H1 (cell line): ENCODE data around the gene HOXA11. TPM values are rescaled to one million over a fixed set of nuclear protein-coding genes. Genes with fewer than 3 reads are reported as not detected.

Experiments used
- CTCF ChIA-PET: fragments of 300-600 bp; sonication (Branson Sonifier 250); formaldehyde crosslinking; loops from one replicate; lab custom pipeline; 2021; ENCODE audit not compliant: partially characterized antibody; lab: Charles Lee
- POLR2A ChIA-PET: fragments of 300-600 bp; sonication (Branson Sonifier 250); formaldehyde crosslinking; loops from one replicate; lab custom pipeline; 2021; ENCODE audit warnings: inconsistent platforms; ENCODE audit not compliant: partially characterized antibody; lab: Charles Lee
- DNase-seq, 2 experiments: peaks; one replicate each; pipeline versions ENCODE4 v3.0.0 to v3.0.0-alpha.2; 2010 to 2022; ENCODE audit warnings: low spot score in 2 of 2, low read depth in 1 of 2, mixed read lengths in 1 of 2
- FAIRE-seq: peaks from 2 replicates; lab custom pipeline; 2011; peaks lifted over from hg19 to GRCh38; lab: Jason Lieb, UNC
- H2AFZ ChIP-seq: 2 replicates; pipeline ENCODE4 v1.8.1; 2012; ENCODE audit warnings: low read length, inconsistent platforms
- H2AK5ac ChIP-seq: 2 replicates; pipeline ENCODE4 v1.6.1; 2013; ENCODE audit warnings: low read depth, low read length
- H2BK120ac ChIP-seq: replicated peaks from 2 replicates; pipeline ENCODE3; 2013; ENCODE audit warnings: low read depth, low read length, inconsistent platforms
- H2BK12ac ChIP-seq: 2 replicates; pipeline ENCODE4 v1.6.1; 2013; ENCODE audit warnings: low read depth, low read length
- H2BK15ac ChIP-seq: 2 replicates; pipeline ENCODE4 v1.6.1; 2013; ENCODE audit warnings: low read length
- H2BK20ac ChIP-seq: 2 replicates; pipeline ENCODE4 v1.6.1; 2013; ENCODE audit warnings: low read length
- H2BK5ac ChIP-seq: 2 replicates; pipeline ENCODE4 v1.6.1; 2013; ENCODE audit warnings: low read depth, low read length
- H3K14ac ChIP-seq: 2 replicates; pipeline ENCODE4 v1.6.1; 2013; ENCODE audit warnings: inconsistent platforms; ENCODE audit not compliant: insufficient read length
- H3K18ac ChIP-seq: 2 replicates; pipeline ENCODE4 v1.6.1; 2013; ENCODE audit warnings: low read length; ENCODE audit errors: extremely low read depth
- H3K23ac ChIP-seq: 2 replicates; pipeline ENCODE4 v1.6.1; 2013; ENCODE audit warnings: inconsistent platforms; ENCODE audit not compliant: insufficient read length
- H3K23me2 ChIP-seq: 2 replicates; pipeline ENCODE4 v1.6.1; 2013; ENCODE audit warnings: low read depth, low read length
- H3K27ac ChIP-seq: 2 replicates; pipeline ENCODE4 v1.6.1; 2011; ENCODE audit warnings: low read depth, low read length, inconsistent platforms
- H3K27me3 ChIP-seq, 4 experiments: replicated peaks in 1 of 4; 1 replicate in 1 of 4; 2 replicates in 3 of 4; pipeline versions ENCODE4 v1.6.1 to v1.8.1; 2011 to 2013; ENCODE audit warnings: low read length in 3 of 4, mild to moderate bottlenecking in 3 of 4, inconsistent platforms in 2 of 4, mixed read lengths in 2 of 4, moderate library complexity in 1 of 4; ENCODE audit not compliant: control insufficient read depth in 3 of 4, insufficient read depth in 3 of 4; ENCODE audit errors: extremely low read depth in 1 of 4
- H3K36me3 ChIP-seq, 4 experiments: 2 replicates each; pipeline versions ENCODE4 v1.6.1 to v1.8.1; 2011 to 2013; ENCODE audit warnings: mild to moderate bottlenecking in 4 of 4, low read length in 3 of 4, moderate library complexity in 2 of 4, control low read depth in 1 of 4, inconsistent platforms in 1 of 4; ENCODE audit not compliant: insufficient read depth in 4 of 4, control insufficient read depth in 2 of 4
- H3K4ac ChIP-seq: replicated peaks from 2 replicates; pipeline ENCODE3; 2013; ENCODE audit warnings: low read length, low read depth, mixed read lengths, inconsistent platforms; ENCODE audit not compliant: insufficient read length
- H3K4me1 ChIP-seq, 4 experiments: replicated peaks in 1 of 4; 1 replicate in 1 of 4; 2 replicates in 3 of 4; pipeline versions ENCODE4 v1.6.1 to v1.8.1; 2011 to 2013; ENCODE audit warnings: low read length in 3 of 4, inconsistent platforms in 2 of 4, mixed read lengths in 1 of 4; ENCODE audit not compliant: insufficient read depth in 4 of 4, control insufficient read depth in 3 of 4
- H3K4me2 ChIP-seq, 2 experiments: 2 replicates each; pipeline versions ENCODE4 v1.6.1 to v1.8.1; 2011 to 2013; ENCODE audit warnings: low read depth in 2 of 2, low read length in 2 of 2, control low read depth in 1 of 2, inconsistent platforms in 1 of 2, mild to moderate bottlenecking in 1 of 2; ENCODE audit not compliant: insufficient read depth in 1 of 2
- H3K4me3 ChIP-seq, 4 experiments: fragments of 200-600, 300-600 bp in 1 of 4; sonication (generic), shearing (Covaris generic), sonication (Bioruptor Twin) in 1 of 4; 2 replicates each; pipeline versions ENCODE4 v1.5.1 to v1.8.1; 2011 to 2016; ENCODE audit warnings: low read length in 4 of 4, low read depth in 3 of 4, control low read depth in 2 of 4, inconsistent platforms in 2 of 4, mild to moderate bottlenecking in 2 of 4, mixed read lengths in 1 of 4, moderate library complexity in 1 of 4; ENCODE audit not compliant: insufficient read depth in 2 of 4; ENCODE audit errors: extremely low read depth in 1 of 4
- H3K56ac ChIP-seq: replicated peaks from 2 replicates; pipeline ENCODE3; 2013; ENCODE audit warnings: low read depth, mild to moderate bottlenecking, mixed read lengths, low read length, inconsistent platforms; ENCODE audit not compliant: insufficient read length
- H3K79me1 ChIP-seq: 2 replicates; pipeline ENCODE4 v1.6.1; 2013; ENCODE audit warnings: low read depth, low read length, control low read depth
- H3K79me2 ChIP-seq, 2 experiments: 2 replicates each; pipeline versions ENCODE4 v1.6.1 to v1.8.1; 2012 to 2013; ENCODE audit warnings: low read length in 2 of 2, mild to moderate bottlenecking in 2 of 2, inconsistent platforms in 1 of 2; ENCODE audit not compliant: insufficient read depth in 2 of 2, control insufficient read depth in 1 of 2
- H3K9ac ChIP-seq, 4 experiments: replicated peaks in 1 of 4; 1 replicate in 1 of 4; 2 replicates in 3 of 4; pipeline versions ENCODE4 v1.6.1 to v1.8.1; 2011 to 2013; ENCODE audit warnings: low read depth in 3 of 4, low read length in 3 of 4, control low read depth in 2 of 4, mild to moderate bottlenecking in 2 of 4, moderate library complexity in 2 of 4, inconsistent platforms in 1 of 4; ENCODE audit errors: extremely low read depth in 1 of 4
- H3K9me3 ChIP-seq, 2 experiments: 2 replicates each; pipeline versions ENCODE4 v1.6.1 to v1.8.1; 2012 to 2013; ENCODE audit warnings: mild to moderate bottlenecking in 2 of 2, moderate library complexity in 2 of 2, control low read depth in 1 of 2, inconsistent platforms in 1 of 2, low read depth in 1 of 2, low read length in 1 of 2, mixed read lengths in 1 of 2; ENCODE audit not compliant: insufficient read depth in 2 of 2
- H4K20me1 ChIP-seq, 2 experiments: replicated peaks in 1 of 2; 2 replicates each; pipeline versions ENCODE3 to v1.8.1; 2011 to 2013; ENCODE audit warnings: inconsistent platforms in 2 of 2, low read length in 2 of 2, mild to moderate bottlenecking in 1 of 2; ENCODE audit not compliant: insufficient read depth in 2 of 2, control insufficient read depth in 1 of 2
- H4K5ac ChIP-seq: 2 replicates; pipeline ENCODE4 v1.6.1; 2013; ENCODE audit warnings: low read length, low read depth, mixed read lengths, inconsistent platforms; ENCODE audit not compliant: insufficient read length
- H4K8ac ChIP-seq: 2 replicates; pipeline ENCODE4 v1.8.0; 2013; ENCODE audit warnings: mild to moderate bottlenecking, moderate library complexity, low read length, inconsistent platforms; ENCODE audit not compliant: insufficient read depth; ENCODE audit errors: extremely low read depth
- H4K91ac ChIP-seq: replicated peaks from 2 replicates; pipeline ENCODE3; 2013; ENCODE audit warnings: low read length, mixed read lengths, inconsistent platforms; ENCODE audit not compliant: insufficient read length
- BACH1 ChIP-seq: IDR thresholded peaks from 2 replicates; pipeline ENCODE4 v1.6.1; 2012; ENCODE audit warnings: low read length, improper control_type of control experiment
- CTBP2 ChIP-seq: IDR thresholded peaks from 2 replicates; pipeline ENCODE4 v1.7.0; 2011; ENCODE audit warnings: borderline replicate concordance, mild to moderate bottlenecking, moderate library complexity, mixed read lengths, low read length; ENCODE audit not compliant: insufficient read depth, insufficient read length
- EGR1 ChIP-seq: IDR thresholded peaks from 2 replicates; pipeline ENCODE4 v1.6.1; 2011; ENCODE audit warnings: low read depth, low read length, borderline replicate concordance
- EZH2 ChIP-seq: fragments of 200-600 bp; sonication (generic); IDR thresholded peaks from 2 replicates; pipeline ENCODE4 v1.7.1; 2012; ENCODE audit warnings: low read depth, mild to moderate bottlenecking, moderate library complexity, low read length, inconsistent platforms; ENCODE audit not compliant: severe bottlenecking
- GABPA ChIP-seq: IDR thresholded peaks from 2 replicates; pipeline ENCODE4 v1.6.1; 2011; ENCODE audit warnings: mild to moderate bottlenecking, low read length, moderate library complexity, borderline replicate concordance; ENCODE audit not compliant: insufficient read depth
- PHF8 ChIP-seq: fragments of 200-600 bp; sonication (generic); conservative IDR thresholded peaks from 2 replicates; pipeline ENCODE4 v1.7.1; 2012; ENCODE audit warnings: low read depth, mild to moderate bottlenecking, inconsistent platforms, low read length, moderate library complexity
- POU5F1 ChIP-seq: IDR thresholded peaks from 2 replicates; pipeline ENCODE4 v1.6.1; 2011; ENCODE audit warnings: low read depth, mild to moderate bottlenecking, low read length, moderate library complexity
- RBBP5 ChIP-seq: IDR thresholded peaks from 2 replicates; pipeline ENCODE4 v1.7.1; 2012; ENCODE audit warnings: low read depth, mild to moderate bottlenecking, inconsistent platforms, low read length, moderate library complexity, borderline replicate concordance
- RFX5 ChIP-seq: IDR thresholded peaks from 2 replicates; pipeline ENCODE4 v1.6.1; 2011; ENCODE audit warnings: low read depth, low read length, improper control_type of control experiment, borderline replicate concordance
- SUZ12 ChIP-seq: fragments of 200-600 bp; sonication (generic); IDR thresholded peaks from 2 replicates; pipeline ENCODE4 v1.6.1; 2012; ENCODE audit warnings: mild to moderate bottlenecking, inconsistent platforms, low read length, moderate library complexity, mixed read lengths
- WGBS, 2 experiments: shearing (Covaris generic) in 1 of 2; methylation state at CpG; one replicate each; pipeline versions ENCODE4 v1.1.6 to v1.1.7; 2013 to 2015; ENCODE audit warnings: low lambda C conversion rate in 2 of 2, mixed read lengths in 2 of 2, inconsistent platforms in 1 of 2, low coverage in 1 of 2, missing lambda C conversion rate in 1 of 2; ENCODE audit not compliant: insufficient replicate concordance in 2 of 2, insufficient coverage in 1 of 2, insufficient read length in 1 of 2; ENCODE audit errors: extremely low coverage in 1 of 2, missing lambda C conversion rate in 1 of 2; 5-methylcytosine and 5-hydroxymethylcytosine counted together
- polyA plus RNA-seq, 7 experiments: library from polyadenylated mRNA; depleted of rRNA in 3 of 7; stranded (reverse) in 5 of 7; unstranded in 2 of 7; fragments of >200 nt in 5 of 7; fragments of 200-250 nt in 2 of 7; gene quantifications; 1 replicate in 5 of 7; 2 replicates in 1 of 7; 4 replicates in 1 of 7; pipeline versions ENCODE4 v1.2.1 to v1.2.3, GENCODE V29; 2011 to 2013; ENCODE audit warnings: missing spikeins in 2 of 7, mixed read lengths in 2 of 7
- total RNA-seq: library from RNA; stranded (reverse); fragmentation: NEBNext Ultra II Directional; extraction: Animal tissue kit (Norgen Biotek cat#: 25700); gene quantifications from 2 replicates; pipeline ENCODE4 v1.2.1, GENCODE V29; 2021
- TF ChIP-seq, protein P1 (sequence below): IDR thresholded peaks from 2 replicates; pipeline ENCODE4 v1.6.1; 2012; ENCODE audit warnings: inconsistent platforms

HOXA11 gene
- total and polyA plus RNA-seq, 2 of the 8 experiments (the other 6 are each of a cell fraction or from before 2014, with no cell fraction given) = not detected

DNA sequence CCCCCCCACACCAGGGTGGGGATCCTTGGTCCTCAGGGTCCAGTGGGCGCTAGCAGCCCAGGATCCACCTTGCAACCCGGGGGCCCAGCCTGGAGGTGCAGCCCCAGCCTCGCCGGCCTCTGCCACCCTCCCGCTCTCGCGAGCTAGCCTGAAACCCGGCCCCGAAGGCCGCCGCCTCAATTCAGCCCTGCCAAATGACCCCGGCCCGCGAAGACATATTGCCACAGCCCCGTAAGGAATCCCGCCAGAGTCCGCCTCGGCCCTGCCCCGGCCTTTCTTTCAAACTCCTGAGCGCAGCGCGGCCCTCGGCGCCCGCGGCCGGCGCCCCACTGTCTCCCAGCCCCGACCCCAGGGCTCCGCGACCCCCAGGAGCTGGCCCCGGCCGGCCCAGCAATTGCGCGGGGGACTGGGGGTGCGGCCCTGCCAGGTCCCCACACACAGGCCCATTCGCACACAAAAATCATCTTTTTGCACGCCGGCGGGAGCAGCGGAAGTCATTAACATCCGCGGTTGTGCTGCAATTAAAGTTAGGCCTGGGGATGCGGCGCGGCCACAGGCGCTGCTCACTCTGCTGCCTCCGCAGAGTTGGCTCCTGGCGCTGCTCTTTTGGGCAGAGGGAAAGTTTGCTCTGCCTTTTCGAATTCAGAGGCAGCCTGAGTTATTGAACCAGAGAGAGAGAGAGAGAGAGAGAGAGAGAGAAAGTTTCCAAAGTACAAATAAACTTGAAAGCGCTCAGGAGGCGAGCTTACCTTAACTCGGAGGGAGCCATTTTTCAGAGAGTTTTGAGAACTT is 45.5 kb downstream of the HOXA11 start:
- Histone ChIP-seq H3K4me2 (peak overlapping the region in 1 of 2 experiments; percentile 44; a peak in 2 of 4 replicates), H2BK5ac (no peak overlapping the region), H3K23me2 (peaks cover 9% of the 10 kb centered on the region), H3K18ac (no peak overlapping the region), H2BK15ac (no peak overlapping the region), H2AFZ (no peak overlapping the region), H3K4me1 (peaks cover 0 to 6% (median 3%) of the 10 kb centered on the region in 4 experiments; a peak in 4 of 7 replicates), H3K9me3 (no peaks in the 10 kb centered on the region), H3K4ac (no peak overlapping the region), H3K27ac (no peak overlapping the region), H3K9ac (no peak overlapping the region), H3K79me2 (no peaks in the 10 kb centered on the region), H3K27me3 (peaks cover 97 to 100% (median 99%) of the 10 kb centered on the region in 4 experiments), H3K56ac (no peak overlapping the region), H4K8ac (0 out of 2 replicates have a peak overlapping the region, but pooled peaks have one; percentile 7), H2BK20ac (no peak overlapping the region), H4K91ac (no peak overlapping the region), H2BK120ac (no peak overlapping the region), H2BK12ac (no peak overlapping the region), H4K5ac (no peak overlapping the region), H3K14ac (no peak overlapping the region), H3K36me3 (peaks cover 0 to 6% (median 0%) of the 10 kb centered on the region in 4 experiments; a peak in 1 of 8 replicates), H3K4me3 (peak overlapping the region in 1 of 4 experiments; percentile 47; a peak in 2 of 8 replicates), H3K23ac (no peak overlapping the region), H4K20me1 (peaks cover 17 to 22% of the 10 kb centered on the region in 2 experiments), H3K79me1 (no peaks in the 10 kb centered on the region), H2AK5ac (no peak overlapping the region)
- ChIA-PET CTCF (interaction anchor here (0.9 to 12.5 kb wide), 8 partner anchors 11 to 1245 kb away, joined by 3 to 123 read pairs (median 7); partner anchors contain the start of gene HOXA1), POLR2A (no interaction called here)
- FAIRE-seq = no peak
- WGBS, 2 experiments = 2% methylated on average over 45 of the region's 53 CpGs; no CpG with 5 or more reads in 1 of the 2 experiments
- DNase-seq = peak in 1 of 2 experiments; percentile 72
- TF ChIP-seq BACH1 = no peak
- TF ChIP-seq, protein P1, sequence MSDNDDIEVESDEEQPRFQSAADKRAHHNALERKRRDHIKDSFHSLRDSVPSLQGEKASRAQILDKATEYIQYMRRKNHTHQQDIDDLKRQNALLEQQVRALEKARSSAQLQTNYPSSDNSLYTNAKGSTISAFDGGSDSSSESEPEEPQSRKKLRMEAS = no peak
- TF ChIP-seq RBBP5 = no peak
- no peak for TF ChIP-seq POU5F1
- TF ChIP-seq GABPA = no peak; the same call in 1 of the 2 replicates
- TF ChIP-seq EGR1 = no peak
- no peak for TF ChIP-seq RFX5
- TF ChIP-seq CTBP2 = peak; percentile 90
- TF ChIP-seq SUZ12 = peak; percentile 99
- no peak for TF ChIP-seq PHF8
- TF ChIP-seq EZH2 = peak; percentile 100
